MM.1S (cell line): Measurements from ENCODE around the gene CENPM.

Experiments used
- CTCF ChIP-seq: fragments of 300-600 bp; sonication (generic); IDR thresholded peaks from 2 replicates; pipeline ENCODE4 v1.5.1; 2016; ENCODE audit warnings: antibody characterized with exemption, low read length, mixed read lengths
- EZH2 ChIP-seq: fragments of 300-600 bp; sonication (generic); optimal IDR thresholded peaks from 2 replicates; pipeline ENCODE3; 2017; ENCODE audit warnings: low read depth, mild to moderate bottlenecking, antibody characterized with exemption, low read length, mixed read lengths
- EZH2phosphoT487 ChIP-seq: fragments of 300-600 bp; sonication (generic); IDR thresholded peaks from 2 replicates; pipeline ENCODE4 v1.6.1; 2018; ENCODE audit warnings: antibody characterized with exemption, low read length

GRCh38 chr22:41912338-41913039, 34.5 kb downstream of the CENPM start:
- no peak for TF ChIP-seq CTCF
- no peak for TF ChIP-seq EZH2phosphoT487
- no peak for TF ChIP-seq EZH2
